HL-60 (cell line): ENCODE results near the gene IL6ST.

Experiments used
- GABPA ChIP-seq: IDR thresholded peaks from 2 replicates; pipeline ENCODE4 v1.6.1; 2012; ENCODE audit warnings: low read depth
- TF ChIP-seq, protein P1 (sequence below): IDR thresholded peaks from one replicate; pipeline ENCODE4 v1.5.1; 2011; ENCODE audit warnings: low read length, control low read depth, inconsistent platforms; ENCODE audit not compliant: insufficient read depth
- TF ChIP-seq, protein P2 (sequence below): IDR thresholded peaks from 2 replicates; pipeline ENCODE4 v1.6.1; 2012; ENCODE audit warnings: low read depth; ENCODE audit not compliant: insufficient replicate concordance

DNA sequence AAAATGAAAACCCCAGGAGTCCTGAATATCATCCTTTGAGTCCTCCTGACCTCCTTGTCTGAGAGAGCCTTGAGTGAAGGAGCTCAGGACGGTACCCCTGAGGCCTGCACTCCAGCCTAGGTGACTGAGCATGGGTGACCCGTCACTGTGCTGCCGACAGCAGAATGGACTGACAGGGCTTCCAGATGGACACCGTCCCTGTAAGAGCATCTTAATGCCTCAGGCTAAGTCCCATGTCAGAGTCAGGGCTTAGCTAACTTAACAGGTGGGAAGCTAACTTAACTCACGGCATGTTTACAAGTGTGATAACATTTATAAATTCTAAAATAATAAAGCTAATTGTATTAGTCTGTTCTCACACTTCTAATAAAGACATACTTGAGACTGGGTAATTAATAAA lies 68.3 kb downstream of the IL6ST start:
- TF ChIP-seq, protein P1, sequence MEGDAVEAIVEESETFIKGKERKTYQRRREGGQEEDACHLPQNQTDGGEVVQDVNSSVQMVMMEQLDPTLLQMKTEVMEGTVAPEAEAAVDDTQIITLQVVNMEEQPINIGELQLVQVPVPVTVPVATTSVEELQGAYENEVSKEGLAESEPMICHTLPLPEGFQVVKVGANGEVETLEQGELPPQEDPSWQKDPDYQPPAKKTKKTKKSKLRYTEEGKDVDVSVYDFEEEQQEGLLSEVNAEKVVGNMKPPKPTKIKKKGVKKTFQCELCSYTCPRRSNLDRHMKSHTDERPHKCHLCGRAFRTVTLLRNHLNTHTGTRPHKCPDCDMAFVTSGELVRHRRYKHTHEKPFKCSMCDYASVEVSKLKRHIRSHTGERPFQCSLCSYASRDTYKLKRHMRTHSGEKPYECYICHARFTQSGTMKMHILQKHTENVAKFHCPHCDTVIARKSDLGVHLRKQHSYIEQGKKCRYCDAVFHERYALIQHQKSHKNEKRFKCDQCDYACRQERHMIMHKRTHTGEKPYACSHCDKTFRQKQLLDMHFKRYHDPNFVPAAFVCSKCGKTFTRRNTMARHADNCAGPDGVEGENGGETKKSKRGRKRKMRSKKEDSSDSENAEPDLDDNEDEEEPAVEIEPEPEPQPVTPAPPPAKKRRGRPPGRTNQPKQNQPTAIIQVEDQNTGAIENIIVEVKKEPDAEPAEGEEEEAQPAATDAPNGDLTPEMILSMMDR: no peak
- TF ChIP-seq, protein P2, sequence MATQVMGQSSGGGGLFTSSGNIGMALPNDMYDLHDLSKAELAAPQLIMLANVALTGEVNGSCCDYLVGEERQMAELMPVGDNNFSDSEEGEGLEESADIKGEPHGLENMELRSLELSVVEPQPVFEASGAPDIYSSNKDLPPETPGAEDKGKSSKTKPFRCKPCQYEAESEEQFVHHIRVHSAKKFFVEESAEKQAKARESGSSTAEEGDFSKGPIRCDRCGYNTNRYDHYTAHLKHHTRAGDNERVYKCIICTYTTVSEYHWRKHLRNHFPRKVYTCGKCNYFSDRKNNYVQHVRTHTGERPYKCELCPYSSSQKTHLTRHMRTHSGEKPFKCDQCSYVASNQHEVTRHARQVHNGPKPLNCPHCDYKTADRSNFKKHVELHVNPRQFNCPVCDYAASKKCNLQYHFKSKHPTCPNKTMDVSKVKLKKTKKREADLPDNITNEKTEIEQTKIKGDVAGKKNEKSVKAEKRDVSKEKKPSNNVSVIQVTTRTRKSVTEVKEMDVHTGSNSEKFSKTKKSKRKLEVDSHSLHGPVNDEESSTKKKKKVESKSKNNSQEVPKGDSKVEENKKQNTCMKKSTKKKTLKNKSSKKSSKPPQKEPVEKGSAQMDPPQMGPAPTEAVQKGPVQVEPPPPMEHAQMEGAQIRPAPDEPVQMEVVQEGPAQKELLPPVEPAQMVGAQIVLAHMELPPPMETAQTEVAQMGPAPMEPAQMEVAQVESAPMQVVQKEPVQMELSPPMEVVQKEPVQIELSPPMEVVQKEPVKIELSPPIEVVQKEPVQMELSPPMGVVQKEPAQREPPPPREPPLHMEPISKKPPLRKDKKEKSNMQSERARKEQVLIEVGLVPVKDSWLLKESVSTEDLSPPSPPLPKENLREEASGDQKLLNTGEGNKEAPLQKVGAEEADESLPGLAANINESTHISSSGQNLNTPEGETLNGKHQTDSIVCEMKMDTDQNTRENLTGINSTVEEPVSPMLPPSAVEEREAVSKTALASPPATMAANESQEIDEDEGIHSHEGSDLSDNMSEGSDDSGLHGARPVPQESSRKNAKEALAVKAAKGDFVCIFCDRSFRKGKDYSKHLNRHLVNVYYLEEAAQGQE: no peak
- TF ChIP-seq GABPA: no peak
